ENCODE results near the gene CLIP2. TPM values are rescaled to one million over a fixed set of nuclear protein-coding genes. Genes with fewer than 3 reads are reported as not detected.

The CLIP2 gene
- total RNA-seq, 1 donor from 2014 or later, result 24.1 TPM

GRCh38 chr7:74403521-74404387, 114.5 kb downstream of the CLIP2 start:
- Histone ChIP-seq H3K27ac (no peak overlapping the region), H3K9me3 (no peaks in the 10 kb centered on the region), H3K36me3 (peaks cover 45% of the 10 kb centered on the region), H3K4me1 (no peaks in the 10 kb centered on the region), H3K27me3 (ENCODE audit: low read depth) (no peaks in the 10 kb centered on the region), H3K4me3 (no peak overlapping the region)
- DNase-seq (no peak), ATAC-seq (no peak)
- TF ChIP-seq CTCF (IDR thresholded peaks at IDR 0.05), result no peak
- intact Hi-C loops (cut with DNase I), result loop anchor here (10.0 kb wide), 1 partner anchor 199 kb away; no protein-coding TSS in a partner anchor

DNA sequence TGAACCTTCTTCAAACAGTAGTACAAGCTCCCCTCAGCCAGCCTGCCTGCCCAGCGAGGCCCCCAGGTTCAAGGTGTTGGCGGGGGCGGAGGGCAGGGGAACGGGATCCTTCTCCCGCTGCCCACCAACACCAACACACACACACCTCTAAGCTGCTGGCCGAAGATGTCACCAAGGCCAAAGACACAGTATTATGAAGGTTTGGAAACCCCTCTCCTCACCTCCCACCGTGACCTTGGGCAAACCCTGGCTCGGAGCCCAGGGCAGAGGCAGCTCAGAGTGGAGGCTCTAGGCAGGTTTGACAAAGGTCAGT, 115.1 kb downstream of the CLIP2 start:
- H3K36me3 ChIP-seq, result peaks cover 45% of the 10 kb centered on the region

GRCh38 chr7:74404741-74405140, 115.5 kb downstream of the CLIP2 start:
- Histone ChIP-seq H3K9me3 (no peaks in the 10 kb centered on the region), H3K27ac (no peak overlapping the region), H3K27me3 (ENCODE audit: low read depth) (no peaks in the 10 kb centered on the region), H3K36me3 (peaks cover 45% of the 10 kb centered on the region), H3K4me3 (no peak overlapping the region), H3K4me1 (no peaks in the 10 kb centered on the region)
- no peak for TF ChIP-seq CTCF (IDR thresholded peaks at IDR 0.05)
- ATAC-seq (no peak), DNase-seq (no peak)
- intact Hi-C loops (cut with DNase I), result loop anchor here (10.0 kb wide), 1 partner anchor 200 kb away; no protein-coding TSS in a partner anchor

More for the DNA sequence above, 115.1 kb downstream of the CLIP2 start:
- no peak for TF ChIP-seq CTCF (IDR thresholded peaks at IDR 0.05)
- no peaks in the 10 kb centered on the region for H3K4me1 ChIP-seq
- intact Hi-C loops (cut with DNase I), result loop anchor here (10.0 kb wide), 1 partner anchor 200 kb away; no protein-coding TSS in a partner anchor
- H3K27me3 ChIP-seq (ENCODE audit: low read depth), result no peaks in the 10 kb centered on the region
- DNase-seq, result no peak
- H3K9me3 ChIP-seq, result no peaks in the 10 kb centered on the region
- H3K4me3 ChIP-seq, result no peak overlapping the region
- H3K27ac ChIP-seq, result no peak overlapping the region
- no peak for ATAC-seq

DNA sequence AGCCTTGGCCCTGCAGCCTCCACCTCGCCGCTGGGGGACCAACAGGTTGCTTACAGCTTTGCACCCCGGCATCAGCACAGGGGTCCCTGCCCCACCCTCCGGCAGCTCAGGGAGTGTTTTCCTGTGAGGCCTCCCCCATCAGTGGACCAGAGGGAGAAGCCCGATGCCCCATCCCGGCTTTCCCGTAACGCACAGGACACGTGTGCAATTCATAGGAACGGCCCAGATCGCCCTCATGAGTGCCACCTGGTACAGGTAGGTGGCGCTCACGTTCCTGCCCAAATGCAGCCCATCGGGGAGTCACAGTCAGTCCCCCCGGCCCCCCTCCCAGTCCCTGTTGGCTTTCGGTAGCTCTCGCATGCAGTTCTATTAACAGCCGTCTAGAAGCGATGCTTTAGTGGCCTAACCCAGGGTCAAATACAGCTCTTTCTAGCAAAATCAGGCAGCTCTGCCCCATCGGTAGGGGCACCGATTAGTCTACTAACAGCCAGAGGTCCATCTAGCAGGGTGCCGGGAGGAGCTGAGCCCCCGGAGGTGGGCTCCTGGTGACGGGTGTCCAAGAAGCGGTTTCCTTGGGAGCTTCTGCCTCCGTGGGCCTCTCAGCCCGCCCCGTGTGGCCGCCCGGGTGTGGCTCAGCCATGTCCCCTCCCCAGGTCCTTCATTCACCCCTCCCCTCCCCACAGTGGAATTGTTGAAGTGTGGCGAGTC, 116.1 kb downstream of the CLIP2 start:
- Histone ChIP-seq H3K27ac (no peak overlapping the region), H3K36me3 (peaks cover 43% of the 10 kb centered on the region), H3K9me3 (no peaks in the 10 kb centered on the region), H3K4me3 (no peak overlapping the region), H3K4me1 (no peaks in the 10 kb centered on the region), H3K27me3 (ENCODE audit: low read depth) (no peaks in the 10 kb centered on the region)
- intact Hi-C loops (cut with DNase I), result loop anchor here (10.0 kb wide), 1 partner anchor 201 kb away; no protein-coding TSS in a partner anchor
- peak; percentile 40 for TF ChIP-seq CTCF (IDR thresholded peaks at IDR 0.05)
- ATAC-seq, result peak in 1 of 2 donors; percentile 37
- DNase-seq, result no peak

DNA sequence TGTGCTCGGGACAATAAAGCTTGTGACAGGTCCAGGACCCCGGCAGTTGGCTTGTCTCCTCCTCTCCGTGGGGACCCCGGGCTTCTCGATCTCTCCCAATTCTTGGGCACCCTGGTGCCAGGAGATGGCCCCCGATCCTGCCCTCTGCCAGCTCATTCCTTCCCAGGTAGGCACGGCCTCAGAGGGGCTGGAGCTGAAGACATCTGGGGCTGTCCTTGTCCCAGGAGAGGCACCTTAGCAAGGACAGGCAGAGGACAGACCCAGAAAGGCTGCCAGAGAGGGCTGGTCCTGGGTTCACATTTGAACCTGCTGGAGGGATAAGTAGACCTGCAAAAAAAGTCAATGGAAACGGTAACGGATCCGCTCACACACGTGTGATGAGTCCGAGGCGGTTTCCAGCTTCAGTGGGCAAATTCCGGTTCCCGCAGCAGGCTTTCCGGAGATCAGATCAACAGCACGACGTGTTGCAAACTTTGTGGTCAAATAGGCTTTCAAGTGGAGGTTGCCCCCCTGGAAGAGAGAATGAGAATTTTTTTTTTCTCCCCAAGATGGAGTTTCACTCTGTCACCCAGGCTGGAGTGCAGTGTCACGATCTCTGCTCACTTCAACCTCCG, 116.8 kb downstream of the CLIP2 start:
- intact Hi-C loops (cut with DNase I), result loop anchor here (10.0 kb wide), 1 partner anchor 201 kb away; no protein-coding TSS in a partner anchor
- no peak for DNase-seq
- Histone ChIP-seq H3K27me3 (ENCODE audit: low read depth) (no peaks in the 10 kb centered on the region), H3K27ac (no peak overlapping the region), H3K4me3 (no peak overlapping the region), H3K4me1 (no peaks in the 10 kb centered on the region), H3K36me3 (peaks cover 38% of the 10 kb centered on the region), H3K9me3 (no peaks in the 10 kb centered on the region)
- no peak for ATAC-seq
- no peak for TF ChIP-seq CTCF (IDR thresholded peaks at IDR 0.05)

Measured in lower lobe of right lung (tissue), 2 donors.